GM18511 (cell line): ENCODE measurements around the gene LRCH1.

Experiments used
- ATAC-seq: cut with Tn5 transposase; IDR thresholded peaks from one replicate; pipeline ENCODE4 v1.9.1; 2021; ENCODE audit warnings: mild to moderate bottlenecking, moderate library complexity; ENCODE audit not compliant: unreplicated experiment

Gene LRCH1

DNA sequence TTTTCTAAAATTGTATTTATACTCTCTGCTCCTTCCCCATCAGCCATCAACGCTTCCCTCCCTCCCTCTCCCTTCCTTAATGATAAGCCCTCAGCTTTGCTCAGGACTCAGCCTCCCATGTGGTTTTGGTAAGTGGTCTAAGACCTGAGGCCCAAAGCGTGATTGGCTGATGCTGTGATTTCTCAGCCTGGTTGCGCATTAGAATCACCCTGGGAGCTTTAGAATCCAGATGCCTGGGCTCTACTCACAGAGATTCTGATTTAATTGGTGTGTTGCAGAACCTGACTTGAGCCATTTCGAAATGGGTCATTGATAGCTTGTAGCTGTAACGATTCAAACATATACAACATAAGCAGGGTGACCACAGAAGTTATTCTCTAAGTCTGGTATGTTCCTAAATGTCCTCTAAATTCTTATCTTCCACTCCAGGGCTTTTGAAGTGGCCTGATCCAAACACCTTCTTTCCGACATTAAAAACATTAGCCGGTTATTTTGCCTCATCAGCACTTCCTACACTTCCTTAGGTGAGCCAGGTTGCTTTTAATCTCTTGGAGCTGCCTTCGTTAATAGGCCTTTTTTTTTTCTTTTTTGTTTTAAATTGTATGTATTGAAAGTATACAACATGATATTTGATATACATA lies 60.6 kb downstream of the LRCH1 start:
- no peak for ATAC-seq

DNA sequence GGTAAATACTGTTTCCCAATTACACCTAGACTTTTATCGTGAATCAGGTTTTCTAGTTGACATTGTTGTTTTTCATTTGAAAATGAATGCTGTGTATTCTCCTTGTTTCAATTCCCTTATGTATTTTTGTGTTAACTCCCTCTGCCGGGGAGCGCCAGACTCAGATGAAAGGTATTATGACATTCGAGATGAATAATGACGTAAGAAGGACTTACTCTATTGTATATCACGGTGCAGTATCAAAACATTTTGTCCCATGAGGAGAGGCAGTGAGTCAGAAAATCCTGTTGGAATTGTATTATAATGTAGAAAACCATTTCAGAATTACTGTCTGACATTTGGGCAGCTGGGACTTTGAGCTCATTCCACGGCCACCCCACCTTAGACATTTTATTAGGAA lies 61.6 kb downstream of the LRCH1 start:
- ATAC-seq = no peak

DNA sequence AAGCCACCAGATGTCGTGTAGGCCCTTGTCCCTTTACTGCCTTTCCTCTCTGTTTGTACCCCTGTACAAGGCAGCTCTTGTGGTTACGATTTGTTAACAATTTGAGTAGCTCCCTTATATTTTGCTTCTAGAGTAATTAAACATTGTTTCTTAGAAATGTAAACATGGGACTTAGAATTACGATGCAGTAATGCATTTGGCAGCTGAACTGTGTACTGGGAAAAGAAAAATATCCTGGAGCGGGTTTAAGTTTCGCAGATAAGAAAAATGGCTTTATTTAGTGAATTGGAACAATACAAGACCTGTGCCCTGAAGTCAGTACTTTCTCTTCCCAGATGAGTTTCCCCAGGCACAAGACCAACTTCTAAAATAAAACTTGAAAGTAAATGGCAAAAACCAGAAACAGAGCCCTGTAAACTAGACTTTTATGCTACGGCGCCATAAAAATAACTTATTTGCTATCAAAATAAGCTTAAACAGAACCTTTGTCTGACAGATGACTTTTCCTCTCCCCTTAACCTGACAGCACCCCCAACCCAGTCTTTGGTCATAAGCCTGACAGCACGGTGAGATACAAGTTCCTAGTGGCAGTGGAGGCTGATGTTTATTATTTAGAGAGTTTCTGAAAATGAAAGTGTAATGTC lies 63.0 kb downstream of the LRCH1 start:
- ATAC-seq = no peak

DNA sequence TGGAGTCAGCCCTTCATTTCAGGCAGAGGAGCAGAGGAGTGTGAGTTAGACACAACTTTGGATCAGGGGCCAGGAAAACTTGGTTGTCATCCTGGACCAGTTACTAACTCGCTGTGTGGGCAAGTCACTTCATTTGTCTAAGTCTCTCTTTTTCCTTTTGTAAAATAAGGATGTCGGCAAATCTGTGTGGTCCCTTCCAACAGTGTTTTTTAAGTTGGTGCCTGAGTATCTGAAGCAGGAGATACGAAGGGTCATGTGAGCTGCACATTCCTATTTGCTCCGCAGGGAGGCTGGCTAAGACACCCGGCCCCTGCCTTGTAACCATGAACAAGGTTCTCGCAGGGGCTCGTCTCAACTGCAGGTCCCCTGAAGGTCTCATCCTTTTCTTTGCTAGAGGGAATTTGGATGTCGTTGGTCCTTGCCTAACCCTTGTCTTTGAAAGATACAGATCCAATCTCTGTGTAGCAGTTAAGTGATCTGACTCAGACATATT lies 64.3 kb downstream of the LRCH1 start:
- ATAC-seq = no peak

DNA sequence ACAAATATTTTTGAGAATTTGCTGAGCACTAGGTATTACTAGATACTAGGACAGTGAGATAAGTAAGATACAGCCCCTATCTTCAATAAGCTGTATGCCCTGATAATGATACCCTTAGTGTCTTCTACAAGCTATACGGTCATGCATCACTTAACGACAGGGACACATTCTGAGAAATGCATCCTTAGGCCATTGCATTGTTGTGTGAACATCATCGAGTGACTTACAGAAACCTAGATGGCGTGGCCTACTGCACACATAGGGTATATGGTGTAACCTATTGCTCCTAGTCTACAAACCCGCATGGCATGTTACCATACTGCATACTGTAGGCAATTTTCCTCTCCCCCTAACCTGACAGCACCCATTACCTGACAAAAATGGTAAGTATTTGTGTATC lies 64.9 kb downstream of the LRCH1 start:
- ATAC-seq = no peak

DNA sequence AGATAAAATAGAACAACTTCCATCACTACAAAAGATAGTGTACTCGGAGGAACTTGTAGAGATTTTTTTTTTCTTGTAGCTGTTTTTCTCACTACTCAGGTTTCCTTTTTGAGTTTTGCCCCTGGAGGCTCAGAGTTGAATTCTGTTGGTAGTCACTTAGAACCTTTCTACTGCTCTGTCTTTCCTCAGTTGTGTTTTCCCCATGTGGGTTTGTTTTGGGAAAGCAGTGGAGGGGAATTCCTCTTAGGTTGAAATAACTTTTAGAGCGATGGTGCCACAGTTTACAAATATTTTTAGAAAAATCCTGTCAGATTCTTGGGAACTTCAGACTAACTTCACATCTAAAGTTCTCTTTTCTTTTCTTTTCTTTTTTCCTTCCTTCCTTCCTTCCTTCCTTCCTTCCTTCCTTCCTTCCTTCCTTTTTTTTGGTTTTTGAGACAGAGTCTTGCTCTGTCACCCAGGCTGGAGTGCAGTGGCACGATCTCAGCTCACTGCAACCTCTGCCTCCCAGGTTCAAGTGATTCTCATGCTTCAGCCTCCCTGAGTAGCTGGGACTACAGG lies 65.8 kb downstream of the LRCH1 start:
- ATAC-seq = no peak

DNA sequence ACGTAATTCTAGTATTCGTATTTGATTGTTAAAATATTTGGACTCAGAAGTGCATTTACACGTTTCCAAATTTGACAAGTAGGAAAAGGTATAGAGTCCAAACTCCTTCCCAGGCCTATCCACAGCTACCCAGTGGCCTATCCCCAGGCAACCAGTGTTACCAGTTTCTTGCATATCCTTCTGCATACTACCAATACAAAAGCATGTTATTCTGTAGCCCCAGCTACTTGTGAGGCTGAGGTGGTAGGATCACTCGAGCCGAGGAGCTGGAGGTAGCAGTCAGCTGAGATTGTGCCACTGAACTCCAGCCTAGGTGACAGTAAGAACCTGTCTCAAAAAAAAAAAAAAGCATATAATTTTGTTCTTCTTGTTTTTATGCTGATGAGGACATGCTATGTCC lies 67.1 kb downstream of the LRCH1 start:
- no peak for ATAC-seq

DNA sequence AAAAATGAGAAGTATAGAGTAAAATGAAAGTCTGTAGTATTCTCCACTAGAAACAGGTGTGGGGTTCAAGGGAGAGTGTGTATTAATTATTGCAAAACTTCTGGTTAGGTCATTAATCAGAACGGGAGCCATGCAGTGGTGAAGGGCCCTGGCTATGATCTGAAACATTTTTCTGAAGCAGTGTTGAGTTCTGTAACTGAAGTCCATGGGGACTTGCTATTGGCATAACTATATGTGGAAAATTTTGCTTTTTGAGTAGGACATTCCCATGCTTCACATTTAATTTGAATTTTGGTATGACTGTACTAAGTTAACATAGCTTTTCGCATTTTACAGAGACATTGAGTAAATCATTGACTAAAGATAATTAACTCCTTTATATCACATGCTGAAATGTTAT lies 67.5 kb downstream of the LRCH1 start:
- no peak for ATAC-seq

DNA sequence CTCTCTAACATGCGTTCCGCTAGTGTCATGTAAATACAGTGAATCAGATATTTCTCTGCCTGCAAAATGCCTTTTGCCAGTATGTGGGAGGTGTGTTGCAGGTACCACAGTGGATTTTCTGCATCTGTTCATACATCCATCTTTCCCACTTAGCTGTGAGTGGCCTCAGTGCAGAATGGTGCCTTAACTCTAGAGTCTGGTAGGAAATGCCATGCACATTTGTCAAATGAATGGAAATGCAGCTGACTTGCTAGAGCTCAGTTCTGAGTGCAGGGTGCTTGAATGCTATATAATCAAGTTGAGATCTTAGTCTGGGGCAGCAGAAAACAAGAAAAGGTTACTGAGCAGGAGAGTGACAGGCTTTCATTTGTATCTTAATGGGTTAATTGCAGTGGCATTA lies 68.2 kb downstream of the LRCH1 start:
- no peak for ATAC-seq

DNA sequence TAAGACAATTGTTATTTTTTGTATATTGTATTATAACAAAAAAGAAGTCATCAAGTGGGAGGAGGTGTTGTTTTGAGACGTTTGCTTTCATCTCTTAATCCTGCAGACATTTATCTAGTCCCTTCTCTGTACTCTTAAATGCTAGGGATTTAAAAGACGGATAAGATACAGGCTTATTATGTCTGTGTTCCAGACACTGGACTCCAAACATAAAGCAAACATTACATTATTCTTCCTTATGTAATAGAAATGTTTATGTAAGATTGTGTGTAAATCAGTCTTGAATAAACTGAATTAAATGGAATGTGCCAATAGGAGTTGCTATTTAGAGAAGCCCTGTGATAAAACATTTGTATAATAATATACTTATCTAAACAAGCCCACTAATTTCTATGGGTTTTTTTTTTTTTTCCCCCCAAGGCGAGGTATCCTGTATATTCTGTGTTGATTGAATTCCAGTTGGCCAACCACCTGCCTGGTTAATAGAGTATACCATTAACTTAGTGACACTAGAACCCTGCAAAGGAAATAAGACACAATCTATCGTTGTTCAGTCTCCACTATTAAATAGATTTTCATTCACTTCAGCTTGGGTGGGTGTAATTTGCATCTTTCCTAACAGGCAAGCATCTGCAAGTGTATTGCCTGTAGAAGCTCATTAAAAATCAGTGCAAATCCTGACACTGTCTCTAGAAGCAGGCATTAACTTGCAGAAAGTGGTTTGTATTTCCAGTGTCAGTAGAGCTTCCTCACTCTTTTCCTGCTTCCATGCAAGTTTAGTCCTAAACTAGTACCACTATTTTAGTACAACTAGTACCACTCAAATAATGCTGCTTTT lies 69.0 kb downstream of the LRCH1 start:
- no peak for ATAC-seq

DNA sequence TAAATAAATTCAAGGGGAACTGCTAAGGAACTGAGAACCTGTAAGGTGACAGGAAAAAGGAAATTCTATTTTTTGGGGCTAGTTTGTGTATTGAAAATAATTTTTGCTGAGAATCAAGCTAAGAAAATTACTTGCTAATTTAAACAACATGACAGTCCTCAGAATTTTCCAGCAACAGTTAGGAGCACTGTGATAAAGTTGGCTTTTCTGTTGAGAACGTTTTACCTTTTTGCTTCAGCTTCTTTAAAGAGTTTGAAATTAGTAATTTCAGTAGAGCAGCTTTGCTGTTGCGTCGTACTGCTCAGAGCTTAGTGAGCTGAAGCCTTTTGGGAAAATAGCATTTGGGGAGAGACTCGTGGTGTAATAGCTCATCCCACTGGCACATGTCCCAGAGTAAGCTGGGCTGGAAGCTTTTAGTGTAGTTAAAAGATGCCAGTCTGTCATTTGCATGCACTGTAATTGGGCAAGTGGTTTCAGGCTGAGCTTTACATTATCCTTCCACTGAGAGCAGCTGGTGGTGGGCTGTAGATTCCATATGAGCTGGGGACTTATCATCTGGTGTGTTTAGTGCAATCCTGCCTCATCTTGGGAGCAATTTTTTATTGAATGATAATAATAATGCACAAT lies 69.8 kb downstream of the LRCH1 start:
- ATAC-seq = no peak

DNA sequence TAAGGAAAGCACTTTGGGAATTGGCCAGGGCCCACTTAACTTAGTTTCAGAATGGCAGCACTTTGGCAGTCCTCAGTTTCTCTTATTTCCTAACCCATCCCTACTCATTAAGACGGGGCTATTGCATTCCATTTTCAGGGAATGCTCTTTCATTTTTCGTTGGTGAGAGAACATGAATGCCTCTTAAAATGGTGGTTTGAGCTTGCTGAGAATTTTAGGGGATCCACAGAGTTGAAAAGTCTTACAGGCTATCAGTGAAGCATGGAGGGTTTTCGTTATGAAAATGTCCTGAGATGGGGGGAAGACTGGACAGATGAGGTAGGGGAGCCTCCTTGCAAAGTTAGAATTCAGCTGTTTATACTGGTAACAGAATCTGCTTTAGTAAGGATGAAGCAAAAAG lies 71.4 kb downstream of the LRCH1 start:
- no peak for ATAC-seq

DNA sequence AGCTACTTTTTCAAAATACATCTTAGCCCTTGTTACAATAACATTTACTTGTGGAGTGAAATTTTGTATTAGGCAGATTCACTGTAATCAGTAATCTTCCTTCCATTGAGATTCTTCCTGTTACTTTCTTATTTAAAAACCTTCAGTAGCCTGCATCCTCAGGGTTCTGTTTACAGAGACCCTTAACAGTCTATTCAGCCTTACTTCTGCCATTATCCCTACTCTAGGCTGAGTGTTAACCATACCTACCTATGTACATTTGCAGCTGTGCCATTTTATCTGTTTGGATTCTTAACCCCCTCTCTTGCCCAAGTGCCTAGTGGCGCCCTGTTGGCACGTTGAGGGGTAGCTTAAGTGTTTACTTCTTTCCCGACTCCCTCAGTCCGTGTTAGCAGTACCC lies 71.9 kb downstream of the LRCH1 start:
- ATAC-seq = no peak

DNA sequence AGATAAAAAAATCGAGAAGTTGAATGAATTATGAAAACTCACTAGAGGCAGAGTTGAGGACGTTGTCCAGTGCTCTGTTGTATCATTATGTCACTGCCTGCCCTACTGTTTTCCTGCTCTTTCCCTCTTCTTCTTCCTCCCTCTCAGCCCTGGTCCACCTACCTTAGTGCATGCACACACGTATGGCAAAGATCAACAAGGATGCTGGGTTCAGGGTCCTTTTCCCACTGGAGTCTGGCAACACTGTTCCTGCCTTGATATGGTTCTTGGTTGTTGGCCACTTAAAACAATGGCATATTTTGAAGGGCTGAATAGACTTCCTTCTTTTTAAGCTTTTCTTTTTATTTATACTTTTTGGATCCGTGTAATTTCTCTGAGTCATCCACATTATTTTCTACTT lies 74.5 kb downstream of the LRCH1 start:
- no peak for ATAC-seq

DNA sequence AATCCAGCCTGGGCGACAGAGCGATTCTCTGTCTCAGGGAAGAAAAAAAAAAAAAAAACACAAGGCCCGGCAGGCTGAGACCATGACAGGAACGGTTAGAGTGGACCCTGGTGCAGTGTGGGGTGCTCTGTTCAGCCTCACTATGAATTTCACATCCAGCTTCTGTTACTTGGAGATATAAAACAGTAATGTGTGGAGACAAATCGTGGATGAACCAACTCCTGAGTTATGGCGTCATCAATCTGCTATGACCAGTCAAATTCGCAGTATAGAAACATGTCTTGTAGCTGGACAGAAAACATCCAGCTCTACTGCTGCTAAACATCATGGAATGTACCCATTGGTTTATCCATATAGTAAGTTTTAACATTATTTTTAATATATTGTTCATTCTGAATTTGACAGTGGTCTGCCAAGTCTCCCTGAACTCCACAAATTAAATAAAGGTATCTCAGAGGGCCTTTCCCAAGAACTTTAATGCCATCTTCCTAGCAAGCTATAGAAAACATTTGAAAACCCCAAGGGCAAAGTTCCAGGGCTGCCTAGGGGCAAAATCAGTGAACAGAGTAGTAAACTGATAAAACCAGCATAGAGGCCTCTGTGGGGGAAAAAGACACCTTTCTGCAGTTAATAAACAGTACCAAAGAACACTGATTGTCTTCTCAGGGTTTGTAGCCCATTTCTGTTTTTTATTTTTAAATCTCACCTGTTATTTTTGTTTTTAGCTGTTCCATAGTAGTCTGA lies 75.8 kb downstream of the LRCH1 start:
- ATAC-seq = no peak

DNA sequence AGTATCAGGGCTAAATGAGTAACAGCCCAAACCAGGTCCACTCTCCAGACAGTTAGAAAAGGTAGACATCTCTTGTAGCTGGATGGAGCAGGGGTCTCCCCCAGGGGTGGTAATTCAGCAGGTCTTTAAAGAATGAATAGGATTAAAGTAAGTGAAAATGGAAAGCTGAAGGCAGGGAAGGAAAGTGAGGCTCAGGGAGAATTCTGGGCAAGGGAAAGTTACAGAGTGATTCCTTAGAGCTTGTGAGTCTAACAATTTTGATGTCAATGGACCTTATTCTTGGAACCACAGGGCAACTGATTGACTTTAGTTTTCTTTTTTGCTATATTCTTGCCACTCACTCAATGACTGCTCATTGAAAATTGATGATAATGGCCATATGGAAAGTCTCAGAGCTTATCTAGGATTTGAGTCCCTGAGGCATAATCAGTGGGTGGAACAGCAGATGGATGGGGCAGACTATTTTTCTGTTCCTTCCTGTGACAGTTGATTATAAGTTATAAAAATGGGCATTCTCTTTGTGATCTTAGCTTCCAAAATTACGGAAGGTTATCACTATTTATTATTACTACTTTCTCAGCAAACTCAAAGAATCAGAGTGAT lies 76.9 kb downstream of the LRCH1 start:
- no peak for ATAC-seq

DNA sequence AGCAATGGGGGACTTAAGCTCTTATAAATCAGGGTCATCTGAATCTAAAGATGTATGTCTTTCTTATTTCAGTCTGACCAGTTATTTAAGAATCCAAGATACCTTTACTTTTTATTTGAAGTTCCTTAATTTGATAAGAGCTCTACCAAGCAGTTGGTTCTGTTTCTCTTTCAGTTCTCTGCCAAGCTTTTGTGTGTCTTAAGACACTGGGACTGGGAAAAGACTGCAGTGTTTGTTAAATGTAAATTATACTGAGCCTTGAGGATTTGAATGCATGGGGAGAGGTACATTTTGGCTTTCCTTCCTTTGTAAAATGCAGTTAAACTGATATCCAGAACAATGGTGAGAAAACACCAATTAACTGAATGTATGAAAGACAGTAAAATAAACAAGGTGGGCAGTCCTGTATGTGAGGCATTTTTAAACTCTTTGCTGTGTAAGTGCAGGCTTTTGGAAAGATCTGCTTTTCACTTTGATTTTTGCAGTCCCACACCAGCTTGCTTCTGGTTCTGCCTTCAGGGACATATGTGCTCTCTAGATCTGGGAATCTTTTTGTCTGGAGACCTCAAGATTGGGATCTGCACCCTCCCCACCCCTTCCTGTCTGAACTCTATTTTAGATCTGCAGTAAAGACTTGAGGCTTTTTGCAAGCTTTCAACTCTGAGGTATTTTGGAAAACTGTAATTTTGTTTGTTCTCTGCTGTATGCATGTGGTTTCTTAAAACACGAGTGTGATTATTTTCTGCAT lies 77.6 kb downstream of the LRCH1 start:
- ATAC-seq = no peak

DNA sequence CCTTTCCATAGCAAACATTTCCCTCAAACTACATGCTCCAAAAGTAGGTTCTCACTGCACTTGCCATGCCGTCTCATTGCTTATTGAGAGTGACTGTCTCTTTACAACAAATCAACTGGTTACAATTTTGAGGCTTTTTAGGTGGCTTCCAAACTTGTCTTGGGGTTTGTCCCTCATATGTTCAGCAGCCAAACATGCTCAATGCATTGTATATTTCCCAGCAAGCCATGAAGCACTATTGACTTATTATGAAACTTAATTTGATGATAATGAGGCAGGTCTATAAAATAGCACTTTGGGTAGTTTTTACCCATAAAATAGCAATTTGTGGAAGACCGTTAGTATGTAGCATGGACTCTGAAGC lies 78.2 kb downstream of the LRCH1 start:
- ATAC-seq = no peak

DNA sequence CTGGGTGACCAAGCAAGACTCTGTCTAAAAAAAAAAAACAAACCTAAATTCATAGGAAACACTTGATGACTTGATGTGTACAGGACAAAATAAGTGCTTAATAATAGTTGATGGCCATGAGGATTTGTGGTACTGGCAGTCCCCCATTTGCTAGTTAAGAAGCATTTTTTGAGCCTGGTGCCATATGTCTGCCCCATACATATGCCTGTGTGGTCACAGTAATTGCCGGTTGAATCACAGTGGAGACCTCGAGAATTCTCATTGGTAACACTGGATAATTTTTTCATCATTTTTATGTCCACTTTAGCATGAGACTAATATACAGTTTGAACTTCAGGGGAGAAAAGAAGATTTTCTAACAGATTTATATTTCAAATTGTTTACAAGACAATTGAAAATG lies 79.2 kb downstream of the LRCH1 start:
- ATAC-seq = no peak

DNA sequence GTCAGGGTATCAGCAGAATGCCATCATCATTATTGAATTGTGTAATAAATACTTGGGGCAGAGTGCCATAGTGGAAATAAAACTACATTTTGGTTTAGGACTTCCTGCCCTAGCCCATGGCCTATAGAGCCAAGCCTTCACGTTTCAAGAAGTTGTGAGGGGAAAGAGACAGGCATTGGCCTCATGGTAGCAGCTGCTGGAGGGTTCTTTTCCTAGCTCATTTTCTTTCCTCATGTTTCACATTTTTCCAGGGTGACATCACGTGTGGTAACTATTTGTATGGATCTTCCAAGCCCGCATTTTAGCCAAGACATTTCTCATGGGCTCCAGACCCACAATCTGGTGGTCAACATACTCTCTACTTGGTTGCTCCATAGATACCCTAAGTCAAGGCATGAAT lies 80.4 kb downstream of the LRCH1 start:
- ATAC-seq = no peak
